Breast epithelium (tissue), 4 donors: ENCODE measurements around the gene CADM2. TPM values are rescaled to one million over a fixed set of nuclear protein-coding genes. Genes with fewer than 3 reads are reported as not detected.

Experiments used
- DNase-seq, 2 donors: peaks; one replicate each; pipeline ENCODE4 v3.0.0-alpha.2; 2019; ENCODE audit warnings: low spot score in 2 of 2
- H3K27ac ChIP-seq, 2 donors: fragments of 200-600 bp; sonication (generic) in 1 of 2; one replicate each; pipeline ENCODE4 v1.5.1; 2016 to 2019; ENCODE audit warnings: mild to moderate bottlenecking in 1 of 2
- H3K27me3 ChIP-seq, 2 donors: fragments of 200-600 bp; sonication (generic) in 1 of 2; one replicate each; pipeline versions ENCODE4 v1.5.1 to v1.6.0; 2017 to 2019; ENCODE audit warnings: control low read depth in 1 of 2, mild to moderate bottlenecking in 1 of 2
- H3K36me3 ChIP-seq: fragments of 200-600 bp; one replicate; pipeline ENCODE4 v1.5.1; 2019
- H3K4me1 ChIP-seq, 2 donors: fragments of 200-600 bp; sonication (generic); one replicate each; pipeline ENCODE4 v1.5.1; 2016 to 2019; ENCODE audit warnings: control low read depth in 1 of 2
- H3K4me3 ChIP-seq, 3 donors: fragments of 200-600 bp; sonication (generic); 1 replicate in 2 of 3; 2 replicates in 1 of 3; pipeline ENCODE4 v1.5.1; 2016 to 2019; ENCODE audit warnings: mild to moderate bottlenecking in 3 of 3, moderate library complexity in 2 of 3
- H3K9me3 ChIP-seq, 2 donors: fragments of 200-600 bp; sonication (generic) in 1 of 2; one replicate each; pipeline ENCODE4 v1.5.1; 2016 to 2019; ENCODE audit warnings: control low read depth in 1 of 2
- CTCF ChIP-seq, 3 donors: fragments of 450-650 bp; IDR thresholded peaks; one replicate each; pipeline ENCODE4 v1.5.1; 2016 to 2017; ENCODE audit warnings: antibody characterized with exemption in 3 of 3, mild to moderate bottlenecking in 3 of 3, moderate library complexity in 3 of 3
- POLR2A ChIP-seq: fragments of 450-650 bp; IDR thresholded peaks from one replicate; pipeline ENCODE4 v1.6.1; 2016; ENCODE audit warnings: antibody characterized with exemption, mild to moderate bottlenecking, moderate library complexity
- POLR2AphosphoS5 ChIP-seq, 3 donors: sonication (generic); formaldehyde crosslinking; IDR thresholded peaks; one replicate each; pipeline ENCODE4 v1.6.1; 2017; ENCODE audit warnings: antibody characterized with exemption in 3 of 3
- intact Hi-C: fragments of 100-400 bp; cut with DNase I; formaldehyde crosslinking; loops from one replicate; pipeline ENCODE4 v1.15.1; 2023; ENCODE audit warnings: low total_unique reads
- total RNA-seq, 3 donors: library from RNA; depleted of rRNA; stranded (reverse); fragments of >200 nt; gene quantifications; one replicate each; pipeline ENCODE4 v1.1.0, GENCODE V29; 2016

CADM2 gene
- total RNA-seq, 3 donors from 2014 or later, result 2.3 to 7.4 (median 6.9) TPM

- Histone ChIP-seq H3K4me1 (no peaks in the 10 kb centered on the region), H3K4me3 (no peak overlapping the region), H3K36me3 (no peaks in the 10 kb centered on the region), H3K27ac (no peak overlapping the region), H3K9me3 (no peaks in the 10 kb centered on the region), H3K27me3 (no peaks in the 10 kb centered on the region)
- intact Hi-C loops, result no loop called here
- TF ChIP-seq POLR2AphosphoS5 (IDR thresholded peaks at IDR 0.05) (no peak), POLR2A (no peak), CTCF (IDR thresholded peaks at IDR 0.05) (no peak)
- DNase-seq, result no peak
Observed at GRCh38 chr3:85258819-85259218, 300.0 kb downstream of the CADM2 start.

- H3K36me3 ChIP-seq, result no peaks in the 10 kb centered on the region
- intact Hi-C loops, result no loop called here
Observed at GRCh38 chr3:85259748-85260147, 301.0 kb downstream of the CADM2 start.

GRCh38 chr3:85264381-85264780 lies 305.6 kb downstream of the CADM2 start:
- TF ChIP-seq POLR2A (no peak), CTCF (IDR thresholded peaks at IDR 0.05) (no peak), POLR2AphosphoS5 (IDR thresholded peaks at IDR 0.05) (no peak)
- intact Hi-C loops, result no loop called here
- DNase-seq, result no peak
- no peak overlapping the region for H3K4me3 ChIP-seq
- no peaks in the 10 kb centered on the region for H3K4me1 ChIP-seq
- no peaks in the 10 kb centered on the region for H3K27me3 ChIP-seq
- no peaks in the 10 kb centered on the region for H3K36me3 ChIP-seq
- no peaks in the 10 kb centered on the region for H3K9me3 ChIP-seq
- H3K27ac ChIP-seq, result no peak overlapping the region

More at GRCh38 chr3:85259748-85260147, 301.0 kb downstream of the CADM2 start:
- Histone ChIP-seq H3K27me3 (no peaks in the 10 kb centered on the region), H3K4me3 (no peak overlapping the region), H3K4me1 (no peaks in the 10 kb centered on the region), H3K9me3 (no peaks in the 10 kb centered on the region), H3K27ac (no peak overlapping the region)
- DNase-seq, result no peak
- TF ChIP-seq POLR2A, result no peak
- TF ChIP-seq CTCF (IDR thresholded peaks at IDR 0.05), result no peak
- no peak for TF ChIP-seq POLR2AphosphoS5 (IDR thresholded peaks at IDR 0.05)

- H3K27ac ChIP-seq, result no peak overlapping the region
- no peaks in the 10 kb centered on the region for H3K27me3 ChIP-seq
- intact Hi-C loops, result no loop called here
- H3K36me3 ChIP-seq, result no peaks in the 10 kb centered on the region
- H3K9me3 ChIP-seq, result no peaks in the 10 kb centered on the region
- H3K4me1 ChIP-seq, result no peaks in the 10 kb centered on the region
- no peak for DNase-seq
- no peak overlapping the region for H3K4me3 ChIP-seq
- TF ChIP-seq CTCF (IDR thresholded peaks at IDR 0.05), result no peak
- TF ChIP-seq POLR2AphosphoS5 (IDR thresholded peaks at IDR 0.05), result no peak
- TF ChIP-seq POLR2A, result no peak
Observed at GRCh38 chr3:85270488-85270887, 311.7 kb downstream of the CADM2 start.

GRCh38 chr3:85271911-85272310 lies 313.1 kb downstream of the CADM2 start:
- DNase-seq, result no peak
- H3K27me3 ChIP-seq, result no peaks in the 10 kb centered on the region
- H3K36me3 ChIP-seq, result no peaks in the 10 kb centered on the region
- no peak overlapping the region for H3K27ac ChIP-seq
- no peaks in the 10 kb centered on the region for H3K4me1 ChIP-seq
- H3K4me3 ChIP-seq, result no peak overlapping the region
- intact Hi-C loops, result no loop called here
- TF ChIP-seq POLR2A (no peak), CTCF (IDR thresholded peaks at IDR 0.05) (no peak), POLR2AphosphoS5 (IDR thresholded peaks at IDR 0.05) (no peak)
- no peaks in the 10 kb centered on the region for H3K9me3 ChIP-seq
